Endothelial cell (in vitro differentiated cells): ENCODE results near the gene LNX1. TPM values are rescaled to one million over a fixed set of nuclear protein-coding genes. Genes with fewer than 3 reads are reported as not detected.

Experiments
- DNase-seq: peaks from one replicate; pipeline ENCODE4 v3.0.0; 2021; ENCODE audit warnings: low spot score
- H3K27ac Mint-ChIP-seq: one replicate; pipeline ENCODE4 v1.8.0; 2021; ENCODE audit warnings: mixed read lengths, inconsistent platforms; ENCODE audit not compliant: unreplicated experiment
- H3K27me3 Mint-ChIP-seq: one replicate; pipeline ENCODE4 v1.8.0; 2021; ENCODE audit warnings: mild to moderate bottlenecking, moderate library complexity, mixed read lengths, inconsistent platforms; ENCODE audit not compliant: unreplicated experiment
- H3K36me3 Mint-ChIP-seq: one replicate; pipeline ENCODE4 v1.8.0; 2021; ENCODE audit warnings: mild to moderate bottlenecking, low read depth, mixed read lengths, inconsistent platforms; ENCODE audit not compliant: unreplicated experiment
- H3K4me1 Mint-ChIP-seq: one replicate; pipeline ENCODE4 v1.8.0; 2021; ENCODE audit warnings: mild to moderate bottlenecking, mixed read lengths, inconsistent platforms; ENCODE audit not compliant: unreplicated experiment
- H3K4me3 Mint-ChIP-seq: one replicate; pipeline ENCODE4 v1.8.0; 2021; ENCODE audit warnings: mild to moderate bottlenecking, mixed read lengths, inconsistent platforms; ENCODE audit not compliant: unreplicated experiment
- H3K9me3 Mint-ChIP-seq: one replicate; pipeline ENCODE4 v1.8.0; 2021; ENCODE audit warnings: mixed read lengths, inconsistent platforms; ENCODE audit not compliant: unreplicated experiment
- total RNA-seq: library from RNA; stranded (reverse); fragmentation: NEBNext Ultra II Directional; extraction: Animal tissue kit (Norgen Biotek cat#: 25700); gene quantifications from one replicate; pipeline ENCODE4 v1.2.1, GENCODE V29; 2021; ENCODE audit not compliant: unreplicated experiment
- TF ChIP-seq, protein P1 (sequence below): fragments of 200-600 bp; sonication (generic); IDR thresholded peaks from one replicate; pipeline ENCODE4 v1.5.0; 2021; ENCODE audit warnings: antibody characterized with exemption; ENCODE audit not compliant: unreplicated experiment

Gene LNX1
- total RNA-seq, 1 donor from 2014 or later, result 25.7 TPM

DNA sequence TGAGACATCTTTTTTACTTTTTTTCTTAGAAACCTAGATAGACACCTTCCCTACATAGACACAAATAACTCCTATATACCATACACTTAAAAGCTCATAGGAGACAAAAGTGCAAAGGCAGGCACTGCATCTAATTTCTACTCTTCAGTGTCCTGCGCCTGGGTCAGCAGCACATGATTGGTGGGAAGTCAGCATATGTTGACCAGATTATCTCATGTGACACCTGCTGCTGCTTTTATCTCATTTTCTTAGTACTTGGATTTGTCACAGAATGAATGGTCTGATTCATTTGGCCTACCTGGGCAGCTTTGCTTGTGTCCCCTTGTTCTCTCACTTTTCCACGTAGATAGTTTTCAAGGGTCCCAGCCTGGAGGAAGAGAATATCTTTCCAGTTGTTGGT, 24.9 kb upstream of the LNX1 start:
- Mint-ChIP-seq H3K4me3 (no peak overlapping the region), H3K27ac (no peak overlapping the region), H3K27me3 (peaks cover 4% of the 10 kb centered on the region), H3K4me1 (peaks cover 18% of the 10 kb centered on the region), H3K36me3 (no peaks in the 10 kb centered on the region), H3K9me3 (no peaks in the 10 kb centered on the region)
- no peak for DNase-seq
- TF ChIP-seq, protein P1, sequence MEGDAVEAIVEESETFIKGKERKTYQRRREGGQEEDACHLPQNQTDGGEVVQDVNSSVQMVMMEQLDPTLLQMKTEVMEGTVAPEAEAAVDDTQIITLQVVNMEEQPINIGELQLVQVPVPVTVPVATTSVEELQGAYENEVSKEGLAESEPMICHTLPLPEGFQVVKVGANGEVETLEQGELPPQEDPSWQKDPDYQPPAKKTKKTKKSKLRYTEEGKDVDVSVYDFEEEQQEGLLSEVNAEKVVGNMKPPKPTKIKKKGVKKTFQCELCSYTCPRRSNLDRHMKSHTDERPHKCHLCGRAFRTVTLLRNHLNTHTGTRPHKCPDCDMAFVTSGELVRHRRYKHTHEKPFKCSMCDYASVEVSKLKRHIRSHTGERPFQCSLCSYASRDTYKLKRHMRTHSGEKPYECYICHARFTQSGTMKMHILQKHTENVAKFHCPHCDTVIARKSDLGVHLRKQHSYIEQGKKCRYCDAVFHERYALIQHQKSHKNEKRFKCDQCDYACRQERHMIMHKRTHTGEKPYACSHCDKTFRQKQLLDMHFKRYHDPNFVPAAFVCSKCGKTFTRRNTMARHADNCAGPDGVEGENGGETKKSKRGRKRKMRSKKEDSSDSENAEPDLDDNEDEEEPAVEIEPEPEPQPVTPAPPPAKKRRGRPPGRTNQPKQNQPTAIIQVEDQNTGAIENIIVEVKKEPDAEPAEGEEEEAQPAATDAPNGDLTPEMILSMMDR, result no peak

- H3K4me3 Mint-ChIP-seq, result no peak overlapping the region
- peaks cover 4% of the 10 kb centered on the region for H3K27me3 Mint-ChIP-seq
- H3K27ac Mint-ChIP-seq, result no peak overlapping the region
- TF ChIP-seq, protein P1, result no peak
- no peak for DNase-seq
- H3K36me3 Mint-ChIP-seq, result no peaks in the 10 kb centered on the region
- no peaks in the 10 kb centered on the region for H3K9me3 Mint-ChIP-seq
- peaks cover 18% of the 10 kb centered on the region for H3K4me1 Mint-ChIP-seq
These were observed 23.3 kb upstream of the LNX1 start for GRCh38 chr4:53614591-53614990.

DNA sequence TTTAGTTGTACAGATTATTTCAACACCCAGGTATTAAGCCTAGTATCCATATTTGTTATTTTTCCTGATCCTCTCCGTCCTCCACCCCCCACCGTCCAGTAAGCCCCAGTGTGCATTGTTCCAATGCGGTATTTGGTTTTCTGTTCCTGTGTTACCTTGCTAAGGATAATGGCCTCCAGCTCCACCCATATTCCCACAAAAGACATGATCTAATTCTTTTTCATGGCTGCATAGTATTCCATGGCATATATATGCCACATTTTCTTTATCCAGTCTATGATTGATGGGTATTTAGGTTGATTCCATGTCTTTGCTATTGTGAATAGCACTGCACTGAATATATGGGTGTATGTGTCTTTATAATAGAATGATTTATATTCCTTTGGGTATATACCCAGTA, 22.1 kb upstream of the LNX1 start:
- H3K4me1 Mint-ChIP-seq, result peaks cover 9% of the 10 kb centered on the region
- H3K27ac Mint-ChIP-seq, result no peak overlapping the region
- DNase-seq, result no peak
- no peak overlapping the region for H3K4me3 Mint-ChIP-seq
- H3K9me3 Mint-ChIP-seq, result no peaks in the 10 kb centered on the region
- no peaks in the 10 kb centered on the region for H3K36me3 Mint-ChIP-seq
- TF ChIP-seq, protein P1, result no peak
- H3K27me3 Mint-ChIP-seq, result peaks cover 4% of the 10 kb centered on the region

DNA sequence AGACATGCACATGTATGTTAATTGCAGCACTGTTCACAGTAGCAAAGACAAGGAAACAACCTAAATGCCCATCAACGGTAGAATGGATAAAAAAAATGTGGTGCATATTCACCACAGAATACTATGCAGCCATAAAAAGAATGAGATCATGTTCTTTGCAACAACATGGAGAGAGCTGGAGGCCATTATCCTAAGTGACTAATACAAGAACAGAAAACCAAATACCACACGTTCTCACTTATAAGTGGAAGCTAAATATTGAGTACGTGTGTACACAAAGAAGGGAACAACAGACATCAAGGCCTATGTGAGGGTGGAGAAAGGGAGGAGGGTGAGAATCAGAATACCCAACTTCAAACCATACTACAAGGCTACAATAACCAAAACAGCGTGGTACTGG, 17.4 kb upstream of the LNX1 start:
- peaks cover 22% of the 10 kb centered on the region for H3K4me1 Mint-ChIP-seq
- TF ChIP-seq, protein P1, result no peak
- no peaks in the 10 kb centered on the region for H3K36me3 Mint-ChIP-seq
- H3K9me3 Mint-ChIP-seq, result no peaks in the 10 kb centered on the region
- H3K27ac Mint-ChIP-seq, result no peak overlapping the region
- H3K27me3 Mint-ChIP-seq, result no peaks in the 10 kb centered on the region
- H3K4me3 Mint-ChIP-seq, result no peak overlapping the region
- DNase-seq, result no peak

DNA sequence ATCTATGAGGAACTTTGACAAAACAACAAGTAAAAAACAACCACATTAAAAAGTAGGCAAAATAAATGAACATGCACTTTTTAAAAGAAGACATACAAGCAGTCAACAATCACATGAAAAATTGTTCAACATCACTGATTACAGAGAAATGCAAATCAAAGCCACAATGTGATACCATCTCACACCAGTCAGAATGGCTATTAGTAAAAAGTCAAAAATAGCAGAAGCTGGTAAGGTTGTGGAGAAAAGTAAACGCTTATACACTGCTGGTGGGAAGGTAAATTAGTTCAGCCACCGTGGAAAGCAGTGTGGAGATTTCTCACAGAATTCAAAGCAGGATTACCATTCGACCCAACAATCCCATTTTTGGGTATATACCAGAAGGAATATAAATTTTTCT, 17.0 kb upstream of the LNX1 start:
- DNase-seq, result no peak
- H3K4me3 Mint-ChIP-seq, result no peak overlapping the region
- no peaks in the 10 kb centered on the region for H3K9me3 Mint-ChIP-seq
- H3K36me3 Mint-ChIP-seq, result no peaks in the 10 kb centered on the region
- TF ChIP-seq, protein P1, result no peak
- H3K4me1 Mint-ChIP-seq, result peaks cover 26% of the 10 kb centered on the region
- no peak overlapping the region for H3K27ac Mint-ChIP-seq
- no peaks in the 10 kb centered on the region for H3K27me3 Mint-ChIP-seq
